HCT116 (cell line): ENCODE data around the gene RREB1.

Experiments used
- EZH2 ChIP-seq: fragments of 200-600 bp; sonication (generic); IDR thresholded peaks from 2 replicates; pipeline ENCODE4 v1.6.1; 2017; ENCODE audit warnings: antibody characterized with exemption, mixed run types
- EZH2phosphoT487 ChIP-seq: fragments of 200-600 bp; IDR thresholded peaks from 2 replicates; pipeline ENCODE4 v1.6.1; 2018; ENCODE audit warnings: antibody characterized with exemption, borderline replicate concordance
- POLR2A ChIP-seq: IDR thresholded peaks from 2 replicates; pipeline ENCODE4 v1.7.0; 2011; ENCODE audit warnings: borderline replicate concordance; ENCODE audit not compliant: insufficient read depth, insufficient read length; ENCODE audit errors: extremely low read depth
- ZFX ChIP-seq: fragments of 450-650 bp; IDR thresholded peaks from 2 replicates; pipeline ENCODE4 v1.6.1; 2017
- TF ChIP-seq, protein P1 (sequence below): IDR thresholded peaks from 2 replicates; pipeline ENCODE4 v1.6.1; 2012; ENCODE audit warnings: low read depth
- TF ChIP-seq, protein P2 (sequence below), 3 experiments: fragments of 200-600 bp in 1 of 3; sonication (generic) in 1 of 3; IDR thresholded peaks in 2 of 3; conservative IDR thresholded peaks in 1 of 3; 2 replicates each; pipeline ENCODE4 v1.5.1; 2012 to 2017; ENCODE audit warnings: low read depth in 2 of 3, low read length in 2 of 3, antibody characterized with exemption in 1 of 3, borderline replicate concordance in 1 of 3, control low read depth in 1 of 3, mild to moderate bottlenecking in 1 of 3, mixed read lengths in 1 of 3, mixed run types in 1 of 3, moderate library complexity in 1 of 3; ENCODE audit not compliant: insufficient read depth in 1 of 3
- TF ChIP-seq, protein P3 (sequence below): IDR thresholded peaks from 2 replicates; pipeline ENCODE4 v1.6.1; 2012

DNA sequence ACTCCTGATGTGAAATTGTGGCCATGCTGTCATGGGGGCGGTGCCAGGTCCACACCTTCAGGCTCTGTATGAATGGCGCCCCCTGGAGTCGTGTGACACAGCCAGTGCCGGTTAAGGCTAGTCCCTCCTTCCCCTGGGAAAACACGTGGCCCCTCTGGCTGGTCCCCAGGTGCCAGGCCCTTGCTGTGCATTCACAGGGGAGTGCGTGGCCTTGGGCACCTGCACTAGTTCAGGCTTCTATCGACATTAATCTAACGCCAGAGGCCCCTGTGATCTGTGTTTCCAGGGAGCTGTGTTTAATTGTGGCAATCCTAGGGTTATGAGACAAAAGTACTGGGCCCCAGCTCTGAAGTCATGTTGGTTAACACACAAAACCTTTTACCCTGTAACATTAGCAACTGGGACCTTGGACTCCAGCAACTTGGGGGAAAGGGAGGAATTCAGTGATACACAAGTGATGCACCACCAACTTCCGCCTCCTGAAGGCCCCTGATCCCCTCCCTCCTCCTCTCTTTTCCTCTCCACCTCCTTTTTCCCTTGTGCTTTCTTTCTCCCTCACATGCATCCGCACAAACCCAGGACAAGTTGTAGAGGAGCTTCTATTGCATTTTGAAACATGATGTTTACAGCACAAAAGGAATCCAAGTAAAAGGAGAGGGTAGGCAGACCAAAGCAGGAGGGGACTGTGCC, 131.3 kb downstream of the RREB1 start:
- TF ChIP-seq ZFX, result no peak
- TF ChIP-seq, protein P1, sequence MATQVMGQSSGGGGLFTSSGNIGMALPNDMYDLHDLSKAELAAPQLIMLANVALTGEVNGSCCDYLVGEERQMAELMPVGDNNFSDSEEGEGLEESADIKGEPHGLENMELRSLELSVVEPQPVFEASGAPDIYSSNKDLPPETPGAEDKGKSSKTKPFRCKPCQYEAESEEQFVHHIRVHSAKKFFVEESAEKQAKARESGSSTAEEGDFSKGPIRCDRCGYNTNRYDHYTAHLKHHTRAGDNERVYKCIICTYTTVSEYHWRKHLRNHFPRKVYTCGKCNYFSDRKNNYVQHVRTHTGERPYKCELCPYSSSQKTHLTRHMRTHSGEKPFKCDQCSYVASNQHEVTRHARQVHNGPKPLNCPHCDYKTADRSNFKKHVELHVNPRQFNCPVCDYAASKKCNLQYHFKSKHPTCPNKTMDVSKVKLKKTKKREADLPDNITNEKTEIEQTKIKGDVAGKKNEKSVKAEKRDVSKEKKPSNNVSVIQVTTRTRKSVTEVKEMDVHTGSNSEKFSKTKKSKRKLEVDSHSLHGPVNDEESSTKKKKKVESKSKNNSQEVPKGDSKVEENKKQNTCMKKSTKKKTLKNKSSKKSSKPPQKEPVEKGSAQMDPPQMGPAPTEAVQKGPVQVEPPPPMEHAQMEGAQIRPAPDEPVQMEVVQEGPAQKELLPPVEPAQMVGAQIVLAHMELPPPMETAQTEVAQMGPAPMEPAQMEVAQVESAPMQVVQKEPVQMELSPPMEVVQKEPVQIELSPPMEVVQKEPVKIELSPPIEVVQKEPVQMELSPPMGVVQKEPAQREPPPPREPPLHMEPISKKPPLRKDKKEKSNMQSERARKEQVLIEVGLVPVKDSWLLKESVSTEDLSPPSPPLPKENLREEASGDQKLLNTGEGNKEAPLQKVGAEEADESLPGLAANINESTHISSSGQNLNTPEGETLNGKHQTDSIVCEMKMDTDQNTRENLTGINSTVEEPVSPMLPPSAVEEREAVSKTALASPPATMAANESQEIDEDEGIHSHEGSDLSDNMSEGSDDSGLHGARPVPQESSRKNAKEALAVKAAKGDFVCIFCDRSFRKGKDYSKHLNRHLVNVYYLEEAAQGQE, result no peak
- TF ChIP-seq, protein P2, sequence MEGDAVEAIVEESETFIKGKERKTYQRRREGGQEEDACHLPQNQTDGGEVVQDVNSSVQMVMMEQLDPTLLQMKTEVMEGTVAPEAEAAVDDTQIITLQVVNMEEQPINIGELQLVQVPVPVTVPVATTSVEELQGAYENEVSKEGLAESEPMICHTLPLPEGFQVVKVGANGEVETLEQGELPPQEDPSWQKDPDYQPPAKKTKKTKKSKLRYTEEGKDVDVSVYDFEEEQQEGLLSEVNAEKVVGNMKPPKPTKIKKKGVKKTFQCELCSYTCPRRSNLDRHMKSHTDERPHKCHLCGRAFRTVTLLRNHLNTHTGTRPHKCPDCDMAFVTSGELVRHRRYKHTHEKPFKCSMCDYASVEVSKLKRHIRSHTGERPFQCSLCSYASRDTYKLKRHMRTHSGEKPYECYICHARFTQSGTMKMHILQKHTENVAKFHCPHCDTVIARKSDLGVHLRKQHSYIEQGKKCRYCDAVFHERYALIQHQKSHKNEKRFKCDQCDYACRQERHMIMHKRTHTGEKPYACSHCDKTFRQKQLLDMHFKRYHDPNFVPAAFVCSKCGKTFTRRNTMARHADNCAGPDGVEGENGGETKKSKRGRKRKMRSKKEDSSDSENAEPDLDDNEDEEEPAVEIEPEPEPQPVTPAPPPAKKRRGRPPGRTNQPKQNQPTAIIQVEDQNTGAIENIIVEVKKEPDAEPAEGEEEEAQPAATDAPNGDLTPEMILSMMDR (IDR thresholded peaks at IDR 0.05 in 2 of 3, conservative IDR thresholded peaks at IDR 0.05 in 1 of 3; ENCODE audit: borderline replicate concordance in 1 of 3, insufficient read depth in 1 of 3, low read depth in 2 of 3, low read length in 2 of 3), result peak; percentile 74 to 85 (median 82)
- TF ChIP-seq, protein P3, sequence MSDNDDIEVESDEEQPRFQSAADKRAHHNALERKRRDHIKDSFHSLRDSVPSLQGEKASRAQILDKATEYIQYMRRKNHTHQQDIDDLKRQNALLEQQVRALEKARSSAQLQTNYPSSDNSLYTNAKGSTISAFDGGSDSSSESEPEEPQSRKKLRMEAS, result peak; percentile 96
- TF ChIP-seq EZH2phosphoT487, result no peak
- TF ChIP-seq POLR2A, result no peak
- no peak for TF ChIP-seq EZH2
